ENCODE measurements around the gene REXO1. TPM values are rescaled to one million over a fixed set of nuclear protein-coding genes. Genes with fewer than 3 reads are reported as not detected.
"Not testable (repeated sequence)": the region's sequence is repeated elsewhere in the genome, so short reads cannot be mapped to it uniquely, and the experiment has no call there.

REXO1 gene
- total RNA-seq, 4 donors from 2014 or later = 36.0 to 95.0 (median 56.3) TPM

GRCh38 chr19:1884291-1884718 is 36.0 kb upstream of the REXO1 start:
- WGBS, 2 donors (ENCODE audit: low coverage in 1 of 2) = 4 to 6% methylated on average over 4 to 11 of the region's 11 CpGs
- TF ChIP-seq EP300 (IDR thresholded peaks at IDR 0.05; ENCODE audit: low read depth) = no peak
- TF ChIP-seq POLR2AphosphoS5 (IDR thresholded peaks at IDR 0.05) = peak in 1 of 3 donors; percentile 24
- no peak for TF ChIP-seq CTCF (IDR thresholded peaks at IDR 0.05)
- TF ChIP-seq POLR2A (IDR thresholded peaks at IDR 0.05) = peak; percentile 15
- in situ Hi-C loops (cut with MboI; ENCODE audit: low pct_ligation_motif_present in 1 of 4, low pct_unique_long_range_greater_than_20kb in 1 of 4, low sequenced_read_pairs in 3 of 4) = no loop called here

GRCh38 chr19:1883784-1884183 is 35.5 kb upstream of the REXO1 start:
- peaks cover 22 to 39% (median 26%) of the 10 kb centered on the region in 4 donors for H3K4me1 ChIP-seq
- peak overlapping the region in 3 of 4 donors; percentile 59 to 100 (median 91) for H3K4me3 ChIP-seq
- intact Hi-C loops (cut with DNase I; ENCODE audit: low total_unique reads) = no loop called here
- peak overlapping the region; percentile 85 to 95 (median 90) for H3K27ac ChIP-seq
- no peak for DNase-seq
- WGBS, 2 donors (ENCODE audit: low coverage in 1 of 2) = 10 to 27% methylated on average over 2 to 8 of the region's 8 CpGs
- TF ChIP-seq EP300 (IDR thresholded peaks at IDR 0.05; ENCODE audit: low read depth) (no peak), POLR2AphosphoS5 (IDR thresholded peaks at IDR 0.05) (no peak), POLR2A (IDR thresholded peaks at IDR 0.05) (no peak), CTCF (IDR thresholded peaks at IDR 0.05) (no peak)
- in situ Hi-C loops (cut with MboI; ENCODE audit: low pct_ligation_motif_present in 1 of 4, low pct_unique_long_range_greater_than_20kb in 1 of 4, low sequenced_read_pairs in 3 of 4) = no loop called here
- no peaks in the 10 kb centered on the region for H3K36me3 ChIP-seq
- no peaks in the 10 kb centered on the region for H3K9me3 ChIP-seq
- no peaks in the 10 kb centered on the region for H3K27me3 ChIP-seq

More at GRCh38 chr19:1884291-1884718, 36.0 kb upstream of the REXO1 start:
- H3K36me3 ChIP-seq = no peaks in the 10 kb centered on the region
- intact Hi-C loops (cut with DNase I; ENCODE audit: low total_unique reads) = no loop called here
- H3K27ac ChIP-seq = peak overlapping the region; percentile 85 to 95 (median 90)
- peak overlapping the region; percentile 59 to 100 (median 83) for H3K4me3 ChIP-seq
- H3K4me1 ChIP-seq = peaks cover 22 to 39% (median 26%) of the 10 kb centered on the region in 4 donors
- H3K9me3 ChIP-seq = no peaks in the 10 kb centered on the region
- H3K27me3 ChIP-seq = no peaks in the 10 kb centered on the region
- DNase-seq = peak; percentile 47

- H3K4me1 ChIP-seq = peaks cover 22 to 39% (median 26%) of the 10 kb centered on the region in 4 donors
- TF ChIP-seq EP300 (IDR thresholded peaks at IDR 0.05; ENCODE audit: low read depth) = no peak
- no peak for TF ChIP-seq POLR2A (IDR thresholded peaks at IDR 0.05)
- no peak for TF ChIP-seq CTCF (IDR thresholded peaks at IDR 0.05)
- TF ChIP-seq POLR2AphosphoS5 (IDR thresholded peaks at IDR 0.05) = no peak
- peak overlapping the region in 1 of 4 donors; percentile 100 for H3K4me3 ChIP-seq
- no peaks in the 10 kb centered on the region for H3K9me3 ChIP-seq
- 71 to 75% methylated on average over 4 to 24 of the region's 25 CpGs for WGBS, 2 donors (ENCODE audit: low coverage in 1 of 2)
- peak overlapping the region; percentile 85 to 95 (median 90) for H3K27ac ChIP-seq
- no peaks in the 10 kb centered on the region for H3K27me3 ChIP-seq
- in situ Hi-C loops (cut with MboI; ENCODE audit: low pct_ligation_motif_present in 1 of 4, low pct_unique_long_range_greater_than_20kb in 1 of 4, low sequenced_read_pairs in 3 of 4) (no loop called here), intact Hi-C loops (cut with DNase I; ENCODE audit: low total_unique reads) (no loop called here)
- H3K36me3 ChIP-seq = no peaks in the 10 kb centered on the region
- no peak for DNase-seq
Measured at GRCh38 chr19:1882786-1883692, 34.8 kb upstream of the REXO1 start.

- H3K27me3 ChIP-seq = no peaks in the 10 kb centered on the region
- no peaks in the 10 kb centered on the region for H3K9me3 ChIP-seq
- in situ Hi-C loops (cut with MboI; ENCODE audit: low pct_ligation_motif_present in 1 of 4, low pct_unique_long_range_greater_than_20kb in 1 of 4, low sequenced_read_pairs in 3 of 4) = no loop called here
- 39 to 73% methylated on average over 3 to 31 of the region's 31 CpGs for WGBS, 2 donors (ENCODE audit: low coverage in 1 of 2)
- intact Hi-C loops (cut with DNase I; ENCODE audit: low total_unique reads) = no loop called here
- no peak overlapping the region for H3K4me3 ChIP-seq
- peaks cover 22 to 39% (median 26%) of the 10 kb centered on the region in 4 donors for H3K4me1 ChIP-seq
- peak; percentile 51 for DNase-seq
- TF ChIP-seq EP300 (IDR thresholded peaks at IDR 0.05; ENCODE audit: low read depth) (no peak), POLR2A (IDR thresholded peaks at IDR 0.05) (no peak), CTCF (IDR thresholded peaks at IDR 0.05) (no peak), POLR2AphosphoS5 (IDR thresholded peaks at IDR 0.05) (peak in 2 of 3 donors; percentile 24 to 25)
- no peaks in the 10 kb centered on the region for H3K36me3 ChIP-seq
- H3K27ac ChIP-seq = peak overlapping the region; percentile 85 to 95 (median 90)
Measured at GRCh38 chr19:1882089-1882785, 34.0 kb upstream of the REXO1 start.

- intact Hi-C loops (cut with DNase I; ENCODE audit: low total_unique reads); in situ Hi-C loops (cut with MboI; ENCODE audit: low pct_ligation_motif_present in 1 of 4, low pct_unique_long_range_greater_than_20kb in 1 of 4, low sequenced_read_pairs in 3 of 4); H3K27me3 ChIP-seq; H3K9me3 ChIP-seq; DNase-seq; H3K36me3 ChIP-seq: not testable (repeated sequence)
- 80% methylated on average over 19 of the region's 44 CpGs; no CpG with 5 or more reads in 1 of the 2 donors for WGBS, 2 donors (ENCODE audit: low coverage in 1 of 2)
- H3K4me3 ChIP-seq = peak overlapping the region in 1 of 4 donors; percentile 6
- peaks cover 24 to 43% (median 29%) of the 10 kb centered on the region in 4 donors for H3K4me1 ChIP-seq
- peak overlapping the region; percentile 85 to 95 (median 90) for H3K27ac ChIP-seq
Measured at GRCh38 chr19:1881393-1882088, 33.3 kb upstream of the REXO1 start.

Data from transverse colon (tissue), 4 donors.